PC-9 (cell line): Measurements from ENCODE around the gene SUGCT. TPM values are rescaled to one million over a fixed set of nuclear protein-coding genes. Genes with fewer than 3 reads are reported as not detected.

Experiments used
- BruUV-seq: library from RNA; stranded (reverse); fragments of 400-500 nt; replicated peaks from 2 replicates; lab custom pipeline; 2021; lab: Mats Ljungman, UMichigan
- CTCF ChIA-PET: fragments of 300-600 bp; sonication (Branson Sonifier 250); formaldehyde crosslinking; loops from one replicate; lab custom pipeline; 2022; ENCODE audit warnings: antibody characterized with exemption; lab: Charles Lee
- POLR2A ChIA-PET: fragments of 300-600 bp; sonication (Branson Sonifier 250); formaldehyde crosslinking; loops from one replicate; lab custom pipeline; 2022; ENCODE audit warnings: antibody characterized with exemption; ENCODE audit not compliant: unreplicated experiment; lab: Charles Lee
- DNase-seq, 2 experiments: peaks; one replicate each; pipeline versions ENCODE4 v3.0.0 to v3.0.0-alpha.2; 2015 to 2022; ENCODE audit warnings: mixed read lengths in 1 of 2
- H2AFZ ChIP-seq: fragments of 200-600 bp; sonication (generic); 2 replicates; pipeline ENCODE4 v1.8.1; 2017; ENCODE audit warnings: antibody characterized with exemption
- H3F3A ChIP-seq: fragments of 200-600 bp; sonication (generic); 2 replicates; pipeline ENCODE4 v1.8.1; 2017; ENCODE audit warnings: antibody characterized with exemption, mild to moderate bottlenecking, low read depth; ENCODE audit not compliant: insufficient read depth
- H3K27ac ChIP-seq: fragments of 200-600 bp; sonication (generic); 2 replicates; pipeline ENCODE4 v1.6.1; 2016; ENCODE audit warnings: mixed run types
- H3K27me3 ChIP-seq: fragments of 200-600 bp; sonication (generic); 2 replicates; pipeline ENCODE4 v1.6.1; 2016; ENCODE audit warnings: low read depth, mixed run types; ENCODE audit not compliant: insufficient read depth
- H3K36me3 ChIP-seq: fragments of 200-600 bp; sonication (generic); 2 replicates; pipeline ENCODE4 v1.6.1; 2016; ENCODE audit warnings: low read depth, mixed run types
- H3K4me1 ChIP-seq: fragments of 200-600 bp; sonication (generic); replicated peaks from 2 replicates; pipeline ENCODE4 v1.6.1; 2016; ENCODE audit warnings: mixed run types; ENCODE audit not compliant: insufficient read depth
- H3K4me2 ChIP-seq: fragments of 200-600 bp; sonication (generic); 2 replicates; pipeline ENCODE4 v1.6.1; 2017; ENCODE audit warnings: mixed run types
- H3K4me3 ChIP-seq: fragments of 200-600 bp; sonication (generic); 2 replicates; pipeline ENCODE4 v1.6.1; 2016; ENCODE audit warnings: mixed run types
- H3K79me2 ChIP-seq: fragments of 200-600 bp; sonication (generic); 2 replicates; pipeline ENCODE4 v1.6.1; 2017; ENCODE audit warnings: low read depth, mixed run types
- H3K9me2 ChIP-seq: fragments of 200-600 bp; sonication (generic); 2 replicates; pipeline ENCODE4 v1.8.1; 2017; ENCODE audit warnings: mild to moderate bottlenecking; ENCODE audit not compliant: insufficient read depth
- H3K9me3 ChIP-seq: fragments of 200-600 bp; sonication (generic); 2 replicates; pipeline ENCODE4 v1.8.1; 2016; ENCODE audit warnings: low read depth; ENCODE audit not compliant: insufficient read depth
- H4K20me1 ChIP-seq: fragments of 200-600 bp; sonication (generic); 2 replicates; pipeline ENCODE4 v1.8.1; 2017; ENCODE audit not compliant: insufficient read depth
- EZH2 ChIP-seq: fragments of 200-600 bp; sonication (generic); IDR thresholded peaks from 2 replicates; pipeline ENCODE4 v1.8.0; 2017; ENCODE audit warnings: antibody characterized with exemption, low read depth
- intact Hi-C: fragments of 100-400 bp; cut with micrococcal nuclease; formaldehyde crosslinking; loops from one replicate; pipeline ENCODE4 v1.10.0; 2022; ENCODE audit not compliant: unreplicated experiment
- total RNA-seq: library from RNA; stranded (reverse); gene quantifications from 2 replicates; pipeline ENCODE4 v1.2.3, GENCODE V29; 2021
- TF ChIP-seq, protein P1 (sequence below): fragments of 200-600 bp; sonication (generic); conservative IDR thresholded peaks from 2 replicates; pipeline ENCODE4 v1.6.1; 2017; ENCODE audit warnings: mixed run types, antibody characterized with exemption, mild to moderate bottlenecking, moderate library complexity

Gene SUGCT
- total RNA-seq, 1 experiment from 2014 or later, result 3.5 TPM

DNA sequence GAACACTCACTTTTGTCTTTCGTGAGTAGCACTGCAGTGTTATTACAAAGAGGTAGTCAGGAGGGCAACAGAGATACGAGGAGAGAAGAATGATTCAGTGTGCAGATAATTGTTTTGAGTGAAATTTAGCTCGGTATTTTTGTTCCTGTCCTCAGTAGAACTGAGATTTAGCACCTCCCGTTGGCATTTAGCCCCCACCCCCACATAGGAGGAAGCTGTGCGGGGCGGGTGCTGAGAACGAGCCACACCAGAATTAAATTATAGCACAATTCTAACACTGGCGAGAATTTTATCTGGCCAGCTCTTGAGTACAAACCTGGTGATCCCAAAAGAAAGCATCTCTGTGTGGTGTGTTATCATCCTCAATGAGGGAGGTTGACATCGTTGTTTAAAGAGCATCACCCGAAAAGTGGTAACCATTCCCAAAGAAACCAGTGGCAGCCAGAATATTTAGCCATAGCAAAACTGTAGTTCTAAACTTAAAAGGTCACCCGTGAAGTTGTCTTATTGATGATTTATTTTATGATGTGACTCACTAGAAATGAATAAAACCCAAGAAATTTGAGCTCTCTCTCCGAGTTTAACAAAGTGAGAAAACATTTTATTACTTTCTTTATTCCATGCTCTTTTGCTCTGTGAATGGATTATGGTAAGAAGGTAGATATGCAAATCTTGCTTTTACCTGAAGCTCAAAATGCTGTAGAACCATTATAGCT is 612.2 kb downstream of the SUGCT start:
- POLR2A ChIA-PET, result interaction anchor here (0.6 kb wide), 1 partner anchor 152 kb away, joined by 3 read pairs; no protein-coding TSS in a partner anchor
- CTCF ChIA-PET, result no interaction called here

DNA sequence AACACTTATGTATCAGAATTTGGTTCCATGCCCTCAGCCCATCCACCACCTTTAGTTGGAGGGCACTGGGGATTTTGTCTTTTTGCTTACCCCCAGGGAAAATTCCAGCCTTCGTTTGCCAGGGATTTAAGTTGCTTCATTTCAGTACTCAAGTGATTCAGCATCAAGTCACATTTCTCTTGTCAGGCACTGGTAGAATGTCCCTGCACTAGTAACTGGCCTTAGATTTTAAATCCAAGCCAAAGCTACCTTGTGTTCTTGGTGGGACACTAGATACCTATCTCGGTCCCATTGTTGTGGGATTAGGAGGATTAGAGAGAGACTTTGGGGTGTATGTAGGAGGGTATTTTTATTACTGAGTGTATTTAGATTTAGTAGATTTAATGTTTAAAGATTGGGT is 613.1 kb downstream of the SUGCT start:
- no peak overlapping the region for H2AFZ ChIP-seq
- H3K9me2 ChIP-seq, result no peaks in the 10 kb centered on the region
- H3K4me1 ChIP-seq, result no peaks in the 10 kb centered on the region
- no peaks in the 10 kb centered on the region for H3F3A ChIP-seq
- H3K79me2 ChIP-seq, result no peaks in the 10 kb centered on the region
- H3K4me2 ChIP-seq, result no peak overlapping the region
- H3K9me3 ChIP-seq, result no peaks in the 10 kb centered on the region
- H3K36me3 ChIP-seq, result no peaks in the 10 kb centered on the region
- no peak overlapping the region for H3K4me3 ChIP-seq
- no TSS peak for BruUV-seq
- no peaks in the 10 kb centered on the region for H4K20me1 ChIP-seq
- ChIA-PET POLR2A (no interaction called here), CTCF (no interaction called here)
- TF ChIP-seq, protein P1, sequence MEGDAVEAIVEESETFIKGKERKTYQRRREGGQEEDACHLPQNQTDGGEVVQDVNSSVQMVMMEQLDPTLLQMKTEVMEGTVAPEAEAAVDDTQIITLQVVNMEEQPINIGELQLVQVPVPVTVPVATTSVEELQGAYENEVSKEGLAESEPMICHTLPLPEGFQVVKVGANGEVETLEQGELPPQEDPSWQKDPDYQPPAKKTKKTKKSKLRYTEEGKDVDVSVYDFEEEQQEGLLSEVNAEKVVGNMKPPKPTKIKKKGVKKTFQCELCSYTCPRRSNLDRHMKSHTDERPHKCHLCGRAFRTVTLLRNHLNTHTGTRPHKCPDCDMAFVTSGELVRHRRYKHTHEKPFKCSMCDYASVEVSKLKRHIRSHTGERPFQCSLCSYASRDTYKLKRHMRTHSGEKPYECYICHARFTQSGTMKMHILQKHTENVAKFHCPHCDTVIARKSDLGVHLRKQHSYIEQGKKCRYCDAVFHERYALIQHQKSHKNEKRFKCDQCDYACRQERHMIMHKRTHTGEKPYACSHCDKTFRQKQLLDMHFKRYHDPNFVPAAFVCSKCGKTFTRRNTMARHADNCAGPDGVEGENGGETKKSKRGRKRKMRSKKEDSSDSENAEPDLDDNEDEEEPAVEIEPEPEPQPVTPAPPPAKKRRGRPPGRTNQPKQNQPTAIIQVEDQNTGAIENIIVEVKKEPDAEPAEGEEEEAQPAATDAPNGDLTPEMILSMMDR, result no peak
- no peak for TF ChIP-seq EZH2
- intact Hi-C loops, result no loop called here
- no peaks in the 10 kb centered on the region for H3K27me3 ChIP-seq
- no peak for DNase-seq
- H3K27ac ChIP-seq, result no peak overlapping the region

More for the DNA sequence above, 612.2 kb downstream of the SUGCT start:
- Histone ChIP-seq H3K4me2 (no peak overlapping the region), H3K4me1 (no peaks in the 10 kb centered on the region), H2AFZ (no peak overlapping the region), H3K4me3 (no peak overlapping the region), H3K27me3 (no peaks in the 10 kb centered on the region), H3K36me3 (no peaks in the 10 kb centered on the region), H3F3A (no peaks in the 10 kb centered on the region), H3K9me2 (no peaks in the 10 kb centered on the region), H3K79me2 (no peaks in the 10 kb centered on the region), H3K27ac (no peak overlapping the region), H3K9me3 (no peaks in the 10 kb centered on the region), H4K20me1 (no peaks in the 10 kb centered on the region)
- no peak for DNase-seq
- no TSS peak for BruUV-seq
- TF ChIP-seq, protein P1, result no peak
- no peak for TF ChIP-seq EZH2
- intact Hi-C loops, result no loop called here

DNA sequence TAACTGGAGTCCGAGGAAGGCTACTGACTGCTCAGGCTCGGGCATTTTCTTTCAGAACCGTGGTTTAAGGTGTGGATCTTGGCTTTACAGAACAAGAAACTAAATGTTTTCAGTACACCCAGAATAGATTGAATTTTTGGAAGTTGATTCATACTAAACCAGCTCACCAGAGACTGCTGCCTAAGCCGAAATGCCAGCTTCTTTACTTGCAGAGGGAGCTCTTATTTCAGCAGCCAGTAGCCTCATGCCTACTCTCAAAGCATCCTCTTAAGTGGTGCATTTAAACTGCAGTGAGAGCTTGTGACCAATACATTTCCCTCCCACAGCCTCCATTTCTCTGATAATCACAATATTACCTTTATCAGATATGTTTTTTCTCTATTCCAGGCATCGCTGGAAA is 615.1 kb downstream of the SUGCT start:
- H3K79me2 ChIP-seq, result no peaks in the 10 kb centered on the region
- H3K4me1 ChIP-seq, result no peaks in the 10 kb centered on the region; the same call in 1 of the 2 replicates
- no peak overlapping the region for H2AFZ ChIP-seq
- H4K20me1 ChIP-seq, result no peaks in the 10 kb centered on the region
- H3K4me3 ChIP-seq, result no peak overlapping the region
- no peak overlapping the region for H3K4me2 ChIP-seq
- POLR2A ChIA-PET, result no interaction called here
- H3K9me3 ChIP-seq, result no peaks in the 10 kb centered on the region
- TF ChIP-seq, protein P1, result no peak
- no peak for TF ChIP-seq EZH2
- CTCF ChIA-PET, result interaction anchor here (0.9 kb wide), 1 partner anchor 517 kb away, joined by 3 read pairs; no protein-coding TSS in a partner anchor
- H3K9me2 ChIP-seq, result no peaks in the 10 kb centered on the region
- intact Hi-C loops, result no loop called here
- no peaks in the 10 kb centered on the region for H3K27me3 ChIP-seq
- H3K27ac ChIP-seq, result no peak overlapping the region
- BruUV-seq, result no TSS peak
- DNase-seq, result no peak
- no peaks in the 10 kb centered on the region for H3K36me3 ChIP-seq
- no peaks in the 10 kb centered on the region for H3F3A ChIP-seq
